WI38 (cell line): Measurements from ENCODE around the gene PTPN2.
A peak's percentile ranks its signal among the peaks of the same experiment; 100 is the strongest.

Experiments used
- H3K4me3 ChIP-seq: 2 replicates; pipeline ENCODE4 v1.5.1; 2011; ENCODE audit warnings: low read depth, mild to moderate bottlenecking, control low read depth, low read length
- CTCF ChIP-seq: IDR thresholded peaks from 2 replicates; pipeline ENCODE4 v1.5.1; 2012; ENCODE audit warnings: low read depth, mild to moderate bottlenecking, control low read depth, low read length

The PTPN2 gene

DNA sequence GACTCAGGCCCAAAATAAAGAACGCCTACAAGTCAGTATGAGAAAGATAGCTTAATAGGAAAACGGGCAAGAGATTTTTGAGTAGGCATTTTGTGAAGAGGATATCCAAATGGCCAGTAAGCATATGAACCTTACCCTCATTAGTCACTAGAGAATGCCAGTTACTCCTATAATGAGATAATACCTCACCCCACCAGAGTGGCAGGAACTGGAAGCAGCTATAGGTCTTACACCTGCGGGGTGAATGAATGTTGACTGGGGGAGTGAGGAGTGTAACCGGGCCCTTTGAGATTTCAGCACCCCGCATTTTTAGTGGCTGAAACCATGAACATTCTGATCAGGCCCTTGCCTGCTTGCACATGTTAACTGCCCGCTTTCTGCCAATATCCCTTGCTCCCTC lies 7.5 kb upstream of the PTPN2 start:
- no peak for TF ChIP-seq CTCF
- H3K4me3 ChIP-seq, result no peak overlapping the region

GRCh38 chr18:12890964-12891363 lies 6.9 kb upstream of the PTPN2 start:
- TF ChIP-seq CTCF, result no peak
- H3K4me3 ChIP-seq, result no peak overlapping the region

- peak; percentile 32; the same call in 1 of the 2 replicates for TF ChIP-seq CTCF
- no peak overlapping the region for H3K4me3 ChIP-seq
Measured at GRCh38 chr18:12886498-12887126, 2.6 kb upstream of the PTPN2 start.

DNA sequence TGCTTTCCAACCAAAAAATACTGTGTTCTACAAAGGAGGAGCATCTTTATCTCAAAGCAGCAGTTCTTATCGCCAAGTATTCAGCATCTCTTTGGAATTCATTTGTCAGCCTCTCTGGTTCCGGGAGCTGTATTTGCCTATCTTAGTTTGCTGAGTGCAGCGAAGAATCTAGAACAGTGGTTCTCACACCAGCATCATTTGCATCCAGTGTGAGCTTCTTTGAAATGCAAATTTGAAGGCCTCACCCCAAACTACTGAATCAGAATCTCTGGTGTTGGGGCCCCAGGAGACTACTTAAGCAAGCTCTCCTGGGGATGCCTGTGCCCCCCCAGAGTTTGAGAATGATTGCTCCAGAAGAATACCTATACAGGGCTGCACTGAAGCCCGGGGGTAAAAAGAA lies 1.5 kb upstream of the PTPN2 start:
- no peak overlapping the region for H3K4me3 ChIP-seq
- TF ChIP-seq CTCF, result no peak

- TF ChIP-seq CTCF, result no peak
- H3K4me3 ChIP-seq, result peak overlapping the region; percentile 66
Measured at GRCh38 chr18:12884406-12885323, 628 bp upstream of the PTPN2 start.

DNA sequence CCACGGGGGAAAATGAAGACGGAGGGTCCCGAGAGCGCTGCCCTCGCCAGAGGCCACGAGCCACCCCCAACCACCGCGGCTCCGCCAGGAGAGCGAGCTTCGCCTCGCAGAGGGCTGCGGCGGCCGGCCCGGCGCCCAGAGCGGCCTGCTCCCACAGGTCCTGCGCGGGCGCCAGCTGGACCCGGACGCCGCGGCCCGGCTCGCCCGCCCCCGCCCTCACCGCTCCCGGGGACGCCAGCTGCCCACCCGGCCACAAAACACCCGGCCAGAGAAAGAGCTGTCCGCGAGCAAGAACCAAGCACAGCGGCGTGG lies 709 bp downstream of the PTPN2 start:
- peak overlapping the region; percentile 83 for H3K4me3 ChIP-seq
- no peak for TF ChIP-seq CTCF
